ENCODE data around the gene FNDC3B.

Gene FNDC3B

DNA sequence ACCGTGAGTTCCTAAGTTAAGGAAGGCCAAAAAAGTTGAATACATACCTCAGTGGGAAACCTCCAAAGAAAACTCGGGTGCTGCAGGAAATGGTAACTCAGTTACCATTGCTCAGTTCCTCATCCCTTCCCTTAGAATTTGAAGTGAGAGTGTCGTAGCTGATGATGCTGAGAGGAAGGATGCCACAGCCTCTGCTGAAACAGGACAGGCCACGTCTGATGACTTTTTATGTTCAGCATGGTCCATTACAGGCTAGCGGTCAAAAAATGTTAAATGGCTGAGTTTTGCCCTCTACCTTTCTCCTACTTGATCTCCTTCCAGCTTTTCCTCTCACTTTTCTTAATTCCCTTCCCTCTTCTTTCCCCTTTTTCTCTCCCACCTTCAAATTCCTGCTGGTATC, 273.3 kb downstream of the FNDC3B start:
- TF ChIP-seq, protein P1, sequence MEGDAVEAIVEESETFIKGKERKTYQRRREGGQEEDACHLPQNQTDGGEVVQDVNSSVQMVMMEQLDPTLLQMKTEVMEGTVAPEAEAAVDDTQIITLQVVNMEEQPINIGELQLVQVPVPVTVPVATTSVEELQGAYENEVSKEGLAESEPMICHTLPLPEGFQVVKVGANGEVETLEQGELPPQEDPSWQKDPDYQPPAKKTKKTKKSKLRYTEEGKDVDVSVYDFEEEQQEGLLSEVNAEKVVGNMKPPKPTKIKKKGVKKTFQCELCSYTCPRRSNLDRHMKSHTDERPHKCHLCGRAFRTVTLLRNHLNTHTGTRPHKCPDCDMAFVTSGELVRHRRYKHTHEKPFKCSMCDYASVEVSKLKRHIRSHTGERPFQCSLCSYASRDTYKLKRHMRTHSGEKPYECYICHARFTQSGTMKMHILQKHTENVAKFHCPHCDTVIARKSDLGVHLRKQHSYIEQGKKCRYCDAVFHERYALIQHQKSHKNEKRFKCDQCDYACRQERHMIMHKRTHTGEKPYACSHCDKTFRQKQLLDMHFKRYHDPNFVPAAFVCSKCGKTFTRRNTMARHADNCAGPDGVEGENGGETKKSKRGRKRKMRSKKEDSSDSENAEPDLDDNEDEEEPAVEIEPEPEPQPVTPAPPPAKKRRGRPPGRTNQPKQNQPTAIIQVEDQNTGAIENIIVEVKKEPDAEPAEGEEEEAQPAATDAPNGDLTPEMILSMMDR (conservative IDR thresholded peaks at IDR 0.05; ENCODE audit: low read length): no peak
- no peak for TF ChIP-seq EZH2phosphoT487 (IDR thresholded peaks at IDR 0.05; ENCODE audit: borderline replicate concordance)
- Histone ChIP-seq H3K4me3 (ENCODE audit: low read length, poor library complexity, severe bottlenecking) (no peak overlapping the region), H3K4me2 (ENCODE audit: low read depth, low read length, poor library complexity, severe bottlenecking) (no peak overlapping the region), H3K27me3 (ENCODE audit: insufficient read depth, low read length, poor library complexity, severe bottlenecking) (no peaks in the 10 kb centered on the region), H3K4me1 (ENCODE audit: insufficient read depth, low read length, poor library complexity, severe bottlenecking) (peaks cover 3% of the 10 kb centered on the region), H3K36me3 (ENCODE audit: insufficient read depth, low read length) (peaks cover 16% of the 10 kb centered on the region; the same call in 1 of the 2 replicates), H3F3A (ENCODE audit: low read depth) (no peaks in the 10 kb centered on the region), H3K9ac (ENCODE audit: low read depth, low read length, poor library complexity, severe bottlenecking) (no peak overlapping the region), H2AFZ (ENCODE audit: low read length) (no peak overlapping the region), H3K9me2 (replicated peaks; ENCODE audit: low read depth, low read length) (no peaks in the 10 kb centered on the region), H3K9me3 (ENCODE audit: insufficient read depth, low read depth, low read length) (no peaks in the 10 kb centered on the region), H4K20me1 (ENCODE audit: insufficient read depth, low read length, poor library complexity, severe bottlenecking) (no peaks in the 10 kb centered on the region), H3K79me2 (ENCODE audit: insufficient read depth, low read length) (no peaks in the 10 kb centered on the region)

DNA sequence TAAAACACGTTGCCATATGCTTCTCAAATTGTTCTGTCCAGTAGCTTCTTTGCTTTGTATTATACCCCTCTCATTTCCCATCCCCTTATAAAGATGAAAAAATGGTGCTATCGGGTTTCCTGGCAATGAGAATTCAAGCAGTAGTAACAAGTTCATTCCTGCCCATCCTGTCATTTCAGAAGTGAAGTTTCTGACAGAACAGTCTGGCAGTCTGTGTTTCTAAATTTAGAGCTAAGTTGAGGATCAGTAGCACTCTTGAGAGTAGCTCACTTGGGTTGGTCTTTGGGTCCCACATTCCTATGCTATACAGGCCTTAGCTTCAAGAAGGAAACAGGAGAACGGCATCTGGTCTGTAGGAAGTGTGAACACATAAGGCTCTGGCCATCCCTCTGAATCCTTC, 274.3 kb downstream of the FNDC3B start:
- H3K4me2 ChIP-seq (ENCODE audit: low read depth, low read length, poor library complexity, severe bottlenecking): no peak overlapping the region
- H3K79me2 ChIP-seq (ENCODE audit: insufficient read depth, low read length): no peaks in the 10 kb centered on the region
- H3K9ac ChIP-seq (ENCODE audit: low read depth, low read length, poor library complexity, severe bottlenecking): no peak overlapping the region
- TF ChIP-seq, protein P1 (conservative IDR thresholded peaks at IDR 0.05; ENCODE audit: low read length): no peak
- TF ChIP-seq EZH2phosphoT487 (IDR thresholded peaks at IDR 0.05; ENCODE audit: borderline replicate concordance): no peak
- no peak overlapping the region for H2AFZ ChIP-seq (ENCODE audit: low read length)
- no peaks in the 10 kb centered on the region for H3K9me3 ChIP-seq (ENCODE audit: insufficient read depth, low read depth, low read length)
- peaks cover 13% of the 10 kb centered on the region for H3K4me1 ChIP-seq (ENCODE audit: insufficient read depth, low read length, poor library complexity, severe bottlenecking)
- H3K4me3 ChIP-seq (ENCODE audit: low read length, poor library complexity, severe bottlenecking): no peak overlapping the region
- H3K9me2 ChIP-seq (replicated peaks; ENCODE audit: low read depth, low read length): no peaks in the 10 kb centered on the region
- no peaks in the 10 kb centered on the region for H3K27me3 ChIP-seq (ENCODE audit: insufficient read depth, low read length, poor library complexity, severe bottlenecking)
- H3K36me3 ChIP-seq (ENCODE audit: insufficient read depth, low read length): peaks cover 16% of the 10 kb centered on the region; the same call in 1 of the 2 replicates
- no peaks in the 10 kb centered on the region for H4K20me1 ChIP-seq (ENCODE audit: insufficient read depth, low read length, poor library complexity, severe bottlenecking)
- H3F3A ChIP-seq (ENCODE audit: low read depth): no peaks in the 10 kb centered on the region

- Histone ChIP-seq H2AFZ (ENCODE audit: low read length) (no peak overlapping the region), H4K20me1 (ENCODE audit: insufficient read depth, low read length, poor library complexity, severe bottlenecking) (no peaks in the 10 kb centered on the region), H3K79me2 (ENCODE audit: insufficient read depth, low read length) (no peaks in the 10 kb centered on the region), H3K9ac (ENCODE audit: low read depth, low read length, poor library complexity, severe bottlenecking) (no peak overlapping the region), H3F3A (ENCODE audit: low read depth) (no peaks in the 10 kb centered on the region), H3K4me1 (ENCODE audit: insufficient read depth, low read length, poor library complexity, severe bottlenecking) (peaks cover 20% of the 10 kb centered on the region), H3K9me3 (ENCODE audit: insufficient read depth, low read depth, low read length) (no peaks in the 10 kb centered on the region), H3K9me2 (replicated peaks; ENCODE audit: low read depth, low read length) (no peaks in the 10 kb centered on the region), H3K36me3 (ENCODE audit: insufficient read depth, low read length) (peaks cover 11% of the 10 kb centered on the region; the same call in 1 of the 2 replicates), H3K4me3 (ENCODE audit: low read length, poor library complexity, severe bottlenecking) (no peak overlapping the region), H3K4me2 (ENCODE audit: low read depth, low read length, poor library complexity, severe bottlenecking) (no peak overlapping the region), H3K27me3 (ENCODE audit: insufficient read depth, low read length, poor library complexity, severe bottlenecking) (no peaks in the 10 kb centered on the region)
- TF ChIP-seq EZH2phosphoT487 (IDR thresholded peaks at IDR 0.05; ENCODE audit: borderline replicate concordance): no peak
- TF ChIP-seq, protein P1 (conservative IDR thresholded peaks at IDR 0.05; ENCODE audit: low read length): no peak
These were observed 275.3 kb downstream of the FNDC3B start for GRCh38 chr3:172314591-172315160.

Data from Loucy (cell line).